ENCODE measurements around the gene ACSS2.
A peak's percentile ranks its signal among the peaks of the same experiment; 100 is the strongest.

Gene ACSS2

DNA sequence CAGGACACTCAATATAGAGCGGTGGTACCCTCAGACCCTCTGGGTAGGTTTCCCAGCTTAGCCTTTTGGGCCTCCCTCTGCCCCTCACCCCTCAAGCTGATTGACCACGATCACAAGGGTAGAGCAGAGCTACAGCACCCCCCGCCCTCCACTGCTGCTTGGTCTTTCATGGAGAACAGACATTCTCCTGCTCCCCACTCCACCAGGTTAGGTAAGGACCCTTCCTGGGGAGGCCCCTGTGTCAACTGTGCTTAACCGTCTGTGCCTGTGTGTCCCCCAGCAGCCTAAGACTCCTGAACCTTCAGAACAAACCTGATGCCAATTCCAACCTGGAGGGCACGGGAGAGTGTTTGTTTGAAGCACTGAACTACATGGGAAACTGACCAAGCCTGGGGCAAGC, 91.0 kb downstream of the ACSS2 start:
- TF ChIP-seq, protein P1, sequence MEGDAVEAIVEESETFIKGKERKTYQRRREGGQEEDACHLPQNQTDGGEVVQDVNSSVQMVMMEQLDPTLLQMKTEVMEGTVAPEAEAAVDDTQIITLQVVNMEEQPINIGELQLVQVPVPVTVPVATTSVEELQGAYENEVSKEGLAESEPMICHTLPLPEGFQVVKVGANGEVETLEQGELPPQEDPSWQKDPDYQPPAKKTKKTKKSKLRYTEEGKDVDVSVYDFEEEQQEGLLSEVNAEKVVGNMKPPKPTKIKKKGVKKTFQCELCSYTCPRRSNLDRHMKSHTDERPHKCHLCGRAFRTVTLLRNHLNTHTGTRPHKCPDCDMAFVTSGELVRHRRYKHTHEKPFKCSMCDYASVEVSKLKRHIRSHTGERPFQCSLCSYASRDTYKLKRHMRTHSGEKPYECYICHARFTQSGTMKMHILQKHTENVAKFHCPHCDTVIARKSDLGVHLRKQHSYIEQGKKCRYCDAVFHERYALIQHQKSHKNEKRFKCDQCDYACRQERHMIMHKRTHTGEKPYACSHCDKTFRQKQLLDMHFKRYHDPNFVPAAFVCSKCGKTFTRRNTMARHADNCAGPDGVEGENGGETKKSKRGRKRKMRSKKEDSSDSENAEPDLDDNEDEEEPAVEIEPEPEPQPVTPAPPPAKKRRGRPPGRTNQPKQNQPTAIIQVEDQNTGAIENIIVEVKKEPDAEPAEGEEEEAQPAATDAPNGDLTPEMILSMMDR (IDR thresholded peaks at IDR 0.05; ENCODE audit: insufficient read depth, low read depth, low read length, missing control alignments) = no peak
- no peak for DNase-seq (ENCODE audit: low read depth)
- no peak overlapping the region for H3K4me3 ChIP-seq (ENCODE audit: low read length)

DNA sequence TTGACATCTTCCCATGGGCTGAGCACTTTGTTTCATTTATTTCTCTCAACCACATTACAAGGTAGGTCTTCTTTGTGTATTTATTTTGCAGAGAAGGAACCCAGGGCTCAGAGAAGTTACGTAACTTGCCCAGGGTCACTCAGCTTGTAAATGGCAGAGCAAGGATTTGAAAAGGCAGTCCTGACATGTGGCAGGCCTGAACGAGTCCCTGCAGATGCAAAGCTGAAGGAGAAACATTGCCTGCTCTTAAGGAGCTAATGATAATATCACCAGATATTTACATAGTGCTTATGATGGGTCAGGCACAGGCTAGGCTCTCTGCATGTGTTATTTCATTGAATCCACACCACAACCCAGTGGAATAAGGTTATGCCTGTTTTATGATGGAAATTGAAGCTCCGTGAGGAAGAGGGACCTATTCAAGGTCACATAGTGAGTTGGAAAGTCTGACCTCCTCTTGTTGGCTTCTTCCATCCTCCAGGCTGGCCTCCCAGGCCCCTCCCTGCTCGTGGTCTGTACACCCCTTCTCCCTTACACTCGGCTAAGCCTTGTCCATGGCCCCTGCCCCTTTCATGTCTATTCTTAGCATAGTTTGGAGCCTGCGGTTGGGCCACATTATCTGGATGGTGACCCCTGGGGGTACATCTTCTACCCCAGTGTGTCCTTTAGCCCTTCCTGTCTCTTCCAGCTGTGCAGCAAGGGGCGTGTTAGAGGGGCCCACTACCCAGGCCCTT, 91.8 kb downstream of the ACSS2 start:
- peak; percentile 47 for DNase-seq (ENCODE audit: low read depth)
- no peak overlapping the region for H3K4me3 ChIP-seq (ENCODE audit: low read length)
- TF ChIP-seq, protein P1 (IDR thresholded peaks at IDR 0.05; ENCODE audit: insufficient read depth, low read depth, low read length, missing control alignments) = no peak

DNA sequence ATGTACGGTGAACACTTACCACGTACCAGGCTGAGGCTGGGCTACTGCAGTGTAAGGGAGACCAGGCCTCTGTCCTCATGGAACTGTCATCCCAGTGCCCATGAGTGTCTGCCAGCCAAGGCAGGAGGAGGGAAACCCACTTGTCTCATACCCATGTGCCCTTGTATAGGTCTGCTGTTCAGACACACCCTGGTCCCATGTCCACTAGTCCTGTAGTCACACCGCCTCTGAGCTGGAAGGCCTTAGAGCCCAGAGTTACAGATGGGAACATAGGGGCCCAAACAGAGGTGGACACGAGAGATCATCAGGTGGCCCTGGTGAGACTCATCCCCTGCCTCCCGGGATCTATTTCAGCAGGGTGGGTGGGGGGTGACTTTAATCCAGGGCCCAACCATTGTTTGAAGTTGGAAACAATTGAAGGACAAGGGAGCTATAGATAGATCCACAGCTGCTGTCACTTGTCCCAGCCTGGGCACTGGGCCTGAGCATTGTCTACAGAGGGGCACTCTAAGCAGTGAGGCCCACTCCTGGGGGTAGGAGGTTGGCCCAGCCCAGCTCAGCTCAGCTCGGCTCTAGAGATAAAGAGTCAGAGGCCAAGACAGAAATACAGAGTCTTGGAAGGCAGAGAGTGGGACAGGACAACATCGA, 93.9 kb downstream of the ACSS2 start:
- DNase-seq (ENCODE audit: low read depth) = no peak
- no peak overlapping the region for H3K4me3 ChIP-seq (ENCODE audit: low read length)
- TF ChIP-seq, protein P1 (IDR thresholded peaks at IDR 0.05; ENCODE audit: insufficient read depth, low read depth, low read length, missing control alignments) = no peak

GRCh38 chr20:34970846-34971560, 94.6 kb downstream of the ACSS2 start:
- no peak overlapping the region for H3K4me3 ChIP-seq (ENCODE audit: low read length)
- DNase-seq (ENCODE audit: low read depth) = no peak
- TF ChIP-seq, protein P1 (IDR thresholded peaks at IDR 0.05; ENCODE audit: insufficient read depth, low read depth, low read length, missing control alignments) = no peak

- TF ChIP-seq, protein P1 (IDR thresholded peaks at IDR 0.05; ENCODE audit: insufficient read depth, low read depth, low read length, missing control alignments) = no peak
- H3K4me3 ChIP-seq (ENCODE audit: low read length) = no peak overlapping the region
- no peak for DNase-seq (ENCODE audit: low read depth)
These were observed 95.3 kb downstream of the ACSS2 start for GRCh38 chr20:34971561-34972235.

GRCh38 chr20:34974246-34974645, 97.8 kb downstream of the ACSS2 start:
- H3K4me3 ChIP-seq (ENCODE audit: low read length) = no peak overlapping the region
- TF ChIP-seq, protein P1 (IDR thresholded peaks at IDR 0.05; ENCODE audit: insufficient read depth, low read depth, low read length, missing control alignments) = no peak
- DNase-seq (ENCODE audit: low read depth) = no peak

Measured in epithelial cell of esophagus (primary cell).